GM19328 (cell line): ENCODE measurements around the gene C15orf39.
"Not testable (repeated sequence)": the region's sequence is repeated elsewhere in the genome, so short reads cannot be mapped to it uniquely, and the experiment has no call there.

Experiments
- ATAC-seq: cut with Tn5 transposase; IDR thresholded peaks from one replicate; pipeline ENCODE4 v1.9.1; 2021; ENCODE audit warnings: mild to moderate bottlenecking, moderate library complexity; ENCODE audit not compliant: unreplicated experiment

The C15orf39 gene

GRCh38 chr15:75209289-75209676 lies 7.6 kb downstream of the C15orf39 start:
- ATAC-seq: no peak

- no peak for ATAC-seq
Measured at GRCh38 chr15:75210811-75211230, 9.1 kb downstream of the C15orf39 start.

- ATAC-seq: no peak
Measured at GRCh38 chr15:75211436-75212199, 9.9 kb downstream of the C15orf39 start.

- ATAC-seq: no peak
Measured at GRCh38 chr15:75212200-75212858, 10.6 kb downstream of the C15orf39 start.

DNA sequence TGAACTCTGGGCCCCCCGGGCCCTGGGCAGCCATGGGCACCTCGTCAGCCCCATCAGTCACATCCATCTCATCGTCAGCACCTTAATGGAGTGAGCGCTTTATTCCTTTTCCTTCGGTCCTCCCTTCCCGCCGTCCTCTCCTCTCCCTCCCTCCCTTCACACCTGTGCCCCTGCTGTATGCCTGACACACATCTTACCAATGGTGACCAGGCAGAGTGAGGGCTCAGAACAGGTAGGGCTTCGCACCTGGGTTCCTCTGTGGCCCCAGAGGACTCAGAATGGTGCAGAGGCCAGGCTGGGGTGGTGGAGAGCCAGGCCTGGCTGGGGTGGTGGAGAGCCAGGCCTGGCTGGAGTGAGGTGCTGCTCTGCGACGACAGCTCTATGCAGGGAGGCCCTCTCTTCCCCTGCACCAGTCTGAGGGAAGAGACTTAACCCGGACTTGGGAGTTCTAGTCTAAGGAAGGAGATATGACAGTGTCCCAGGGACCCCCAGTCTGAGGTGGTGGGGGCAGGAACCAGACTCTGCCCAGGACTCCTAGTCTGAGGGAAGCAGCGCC lies 11.6 kb downstream of the C15orf39 start:
- no peak for ATAC-seq

GRCh38 chr15:75213768-75214221 lies 12.1 kb downstream of the C15orf39 start:
- no peak for ATAC-seq

- no peak for ATAC-seq
Measured at GRCh38 chr15:75214293-75215096, 12.8 kb downstream of the C15orf39 start.

- ATAC-seq: no peak
Measured at GRCh38 chr15:75215107-75216004, 13.7 kb downstream of the C15orf39 start.

DNA sequence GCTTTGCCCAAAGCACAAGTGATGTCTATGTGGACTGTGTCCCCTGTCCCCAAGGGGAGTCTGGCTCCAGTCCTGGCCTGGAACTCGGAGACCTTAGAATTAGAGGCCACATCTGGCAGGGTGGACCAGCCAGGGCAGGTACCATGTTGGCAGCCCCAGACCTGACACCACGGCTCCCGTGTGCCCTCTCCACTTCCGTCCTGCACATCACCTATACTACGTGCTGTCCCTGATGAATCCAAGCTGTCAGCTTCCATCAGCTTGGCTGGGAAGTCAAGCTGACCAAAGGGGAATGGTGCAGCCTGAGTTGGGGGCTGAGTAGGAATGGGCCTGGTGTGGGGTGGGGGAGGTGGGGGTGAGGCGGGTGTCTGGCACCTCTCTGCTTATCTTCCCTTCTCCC lies 15.3 kb downstream of the C15orf39 start:
- no peak for ATAC-seq

DNA sequence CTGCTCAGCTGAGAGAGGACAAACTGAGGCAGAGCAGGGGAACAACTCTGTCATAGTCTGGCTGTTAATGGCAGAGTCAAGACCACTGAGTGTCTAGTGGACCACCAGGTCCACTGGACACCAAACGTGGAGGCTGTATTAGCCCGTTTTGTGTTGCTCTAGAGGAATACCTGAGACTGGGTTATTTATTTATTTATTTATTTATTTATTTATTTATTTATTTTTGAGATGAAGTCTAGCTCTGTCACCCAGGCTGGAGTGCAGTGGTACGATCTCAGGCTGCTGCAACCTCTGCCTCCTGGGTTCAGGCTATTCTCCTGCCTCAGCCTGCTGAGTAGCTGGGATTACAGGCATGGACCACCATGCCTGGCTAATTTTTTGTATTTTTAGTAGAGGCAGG lies 15.9 kb downstream of the C15orf39 start:
- not testable (repeated sequence) for ATAC-seq

DNA sequence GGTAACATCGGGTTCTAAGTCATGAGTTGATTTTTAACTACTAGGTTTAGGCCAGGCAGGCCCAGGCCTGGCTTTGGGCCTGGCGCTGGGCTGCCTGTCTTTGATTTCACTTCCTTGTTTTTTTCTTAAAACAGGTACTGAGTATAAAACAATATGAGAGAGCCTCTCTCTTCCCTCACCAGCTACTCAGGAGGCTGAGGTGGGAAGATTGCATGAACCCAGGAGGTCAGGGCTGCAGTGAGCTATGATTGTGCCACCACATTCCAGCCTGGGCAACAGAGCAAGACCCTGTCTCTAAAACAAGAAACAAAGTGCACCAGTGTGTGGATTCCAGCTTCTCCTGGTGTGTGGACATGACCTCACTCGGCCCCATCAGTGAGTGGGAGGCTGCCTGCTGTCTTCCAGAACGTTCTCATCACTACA lies 17.8 kb downstream of the C15orf39 start:
- not testable (repeated sequence) for ATAC-seq

DNA sequence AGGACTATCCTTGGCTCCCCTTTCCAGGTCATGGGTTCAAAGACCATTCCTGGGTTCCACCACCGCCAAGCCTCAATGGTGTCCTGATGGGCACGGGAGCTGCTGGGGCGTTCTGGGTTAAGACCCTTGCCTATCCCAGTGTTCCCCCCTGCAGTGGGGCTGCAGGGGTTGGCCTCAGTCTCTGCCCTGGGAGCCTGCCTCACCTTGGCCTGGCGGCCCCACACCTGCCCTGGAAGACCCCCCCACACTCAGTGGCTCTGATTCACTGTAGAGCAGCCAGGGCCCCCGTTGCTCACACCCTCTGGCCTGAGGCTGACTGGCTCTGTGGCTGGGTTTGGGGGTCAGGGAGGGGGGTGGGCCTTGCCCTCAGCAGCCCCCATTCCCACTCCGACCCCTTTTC lies 22.0 kb downstream of the C15orf39 start:
- ATAC-seq: no peak

GRCh38 chr15:75224281-75224680 lies 22.6 kb downstream of the C15orf39 start:
- ATAC-seq: no peak

- not testable (repeated sequence) for ATAC-seq
Measured at GRCh38 chr15:75225102-75225836, 23.6 kb downstream of the C15orf39 start.

- no peak for ATAC-seq
Measured at GRCh38 chr15:75225951-75226732, 24.5 kb downstream of the C15orf39 start.

GRCh38 chr15:75227112-75227511 lies 25.4 kb downstream of the C15orf39 start:
- not testable (repeated sequence) for ATAC-seq

GRCh38 chr15:75227663-75228280 lies 26.1 kb downstream of the C15orf39 start:
- ATAC-seq: no peak

DNA sequence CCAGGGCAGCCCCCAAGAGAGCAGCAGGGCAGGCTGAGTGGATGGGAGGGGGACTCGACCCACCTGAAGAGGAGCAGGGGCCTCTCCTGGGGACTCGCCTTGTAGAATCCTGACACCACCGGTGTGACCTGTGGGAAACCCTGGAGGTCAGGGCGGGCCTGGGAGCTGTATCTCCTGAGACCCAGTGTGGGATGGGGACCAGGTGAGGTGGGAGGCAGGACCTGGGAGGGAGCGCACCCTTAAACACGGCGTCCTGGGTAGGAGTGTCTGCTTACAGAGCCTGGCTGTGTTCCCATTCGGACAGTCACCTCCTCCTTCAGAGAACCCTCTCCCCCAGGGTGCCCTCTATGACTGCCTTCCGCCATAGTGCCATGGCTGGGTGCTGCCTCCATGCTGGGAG lies 27.1 kb downstream of the C15orf39 start:
- ATAC-seq: no peak
